ENCODE results near the gene CCND2.
"Not testable (repeated sequence)": the region's sequence is repeated elsewhere in the genome, so short reads cannot be mapped to it uniquely, and the experiment has no call there.

The CCND2 gene

DNA sequence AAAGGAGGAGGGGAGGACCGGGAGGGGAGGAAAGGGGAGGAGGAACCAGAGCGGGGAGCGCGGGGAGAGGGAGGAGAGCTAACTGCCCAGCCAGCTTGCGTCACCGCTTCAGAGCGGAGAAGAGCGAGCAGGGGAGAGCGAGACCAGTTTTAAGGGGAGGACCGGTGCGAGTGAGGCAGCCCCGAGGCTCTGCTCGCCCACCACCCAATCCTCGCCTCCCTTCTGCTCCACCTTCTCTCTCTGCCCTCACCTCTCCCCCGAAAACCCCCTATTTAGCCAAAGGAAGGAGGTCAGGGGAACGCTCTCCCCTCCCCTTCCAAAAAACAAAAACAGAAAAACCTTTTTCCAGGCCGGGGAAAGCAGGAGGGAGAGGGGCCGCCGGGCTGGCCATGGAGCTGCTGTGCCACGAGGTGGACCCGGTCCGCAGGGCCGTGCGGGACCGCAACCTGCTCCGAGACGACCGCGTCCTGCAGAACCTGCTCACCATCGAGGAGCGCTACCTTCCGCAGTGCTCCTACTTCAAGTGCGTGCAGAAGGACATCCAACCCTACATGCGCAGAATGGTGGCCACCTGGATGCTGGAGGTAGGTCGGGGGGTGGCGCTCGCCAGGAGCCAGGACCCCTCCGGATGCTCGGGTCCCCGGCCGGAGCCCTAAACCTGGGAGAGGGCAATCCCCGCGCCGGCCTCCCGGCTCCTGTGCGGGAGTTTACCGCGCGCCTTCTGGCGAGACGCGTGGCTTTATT is at the start of gene CCND2:
Gene CCND2, plus strand, starts transcription at position 111 of the 744 bp plus-strand sequence. Its CDS starts 279 bp downstream, at position 390.
- DNase-seq: peak; percentile 70

DNA sequence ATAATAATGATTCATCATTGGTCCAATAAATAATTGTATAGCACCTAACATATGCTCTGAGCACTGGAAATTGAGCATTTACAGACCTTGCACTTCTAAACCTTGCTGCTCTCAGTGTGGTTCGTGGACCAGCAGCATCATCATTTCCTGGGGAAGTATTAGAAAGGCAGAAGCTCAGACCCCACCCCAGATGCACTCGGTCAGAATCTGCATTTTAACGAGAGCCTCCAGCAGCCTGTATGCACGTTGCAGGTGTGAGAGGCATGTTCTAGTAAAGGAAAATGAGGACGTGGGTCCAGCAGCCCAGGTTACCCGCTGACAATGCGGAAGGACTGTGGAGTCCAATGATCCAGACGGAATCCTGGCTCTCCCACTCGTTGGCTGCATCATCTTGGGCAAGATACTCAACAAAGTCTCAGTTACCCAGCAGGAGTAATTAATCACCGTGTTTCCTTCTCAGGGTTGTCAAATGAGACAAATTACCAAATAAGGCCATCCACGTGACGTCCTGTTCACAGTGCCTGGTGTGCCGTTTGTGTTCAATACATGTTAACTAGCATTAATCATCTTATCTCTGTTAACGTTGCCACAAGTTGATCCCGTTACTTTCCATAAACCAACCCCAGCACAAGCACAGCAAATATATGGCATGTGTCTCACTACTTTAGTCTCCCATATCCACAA is 49.2 kb upstream of the CCND2 start:
- no peak for DNase-seq

DNA sequence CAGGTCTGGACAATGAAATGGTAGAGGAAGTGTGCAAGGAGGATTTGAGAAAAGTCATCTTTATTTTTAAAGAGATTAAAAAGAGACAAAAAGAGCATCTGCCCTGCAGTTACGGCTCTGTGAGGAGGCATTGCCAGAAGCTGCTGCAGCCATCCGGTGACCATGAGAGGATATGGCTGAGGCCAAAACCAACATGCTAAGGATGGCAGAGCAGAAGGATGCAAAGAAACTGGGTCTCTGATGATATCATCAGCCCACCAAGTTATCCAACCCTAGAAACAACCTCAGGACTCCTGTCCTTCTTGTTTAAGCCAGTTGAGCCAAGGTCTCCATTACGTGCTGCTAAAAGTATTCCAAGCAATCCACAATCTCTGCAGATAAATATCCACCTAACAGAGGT is 48.0 kb upstream of the CCND2 start:
- no peak for DNase-seq

DNA sequence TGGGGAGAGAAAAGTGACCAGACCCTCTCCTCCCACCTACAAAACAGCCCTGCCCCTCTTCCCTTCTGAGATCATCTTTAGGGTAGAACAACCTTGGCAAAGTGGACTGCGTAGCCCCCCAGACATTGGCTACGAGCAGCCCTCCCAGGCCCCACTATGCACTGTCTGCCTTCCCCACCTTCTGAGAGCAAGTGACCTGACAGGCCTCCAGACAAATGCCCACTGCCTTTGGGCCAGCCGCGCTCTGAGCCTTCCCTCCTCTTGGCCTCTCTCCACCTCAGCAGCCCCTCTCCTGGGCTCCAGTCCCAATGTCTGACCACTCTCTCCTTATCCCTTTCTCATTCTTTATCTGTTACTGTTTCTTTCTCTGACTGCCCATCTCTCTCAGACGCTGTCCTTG is 46.5 kb upstream of the CCND2 start:
- DNase-seq: no peak

DNA sequence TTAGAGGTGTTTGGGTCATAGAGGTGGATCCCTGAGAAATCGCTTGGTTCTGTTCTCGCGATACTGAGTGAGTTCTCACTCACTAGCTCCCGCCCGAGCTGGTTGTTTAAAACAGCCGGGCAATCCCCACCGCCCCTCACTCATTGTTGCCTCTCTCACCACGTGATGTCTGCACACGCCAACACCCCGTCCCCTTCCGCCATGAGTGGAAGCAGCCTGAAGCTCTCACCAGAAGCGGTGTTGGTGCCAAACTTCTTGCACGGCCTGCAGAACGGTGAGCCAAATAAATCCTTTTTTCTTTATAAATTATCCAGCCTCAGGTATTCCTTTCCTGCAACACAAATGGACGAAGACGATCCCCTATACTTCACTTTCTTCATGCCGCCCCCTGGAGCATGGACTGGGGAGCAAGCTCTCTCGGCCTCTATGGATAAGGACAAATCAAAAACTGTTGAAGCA is 45.4 kb upstream of the CCND2 start:
- DNase-seq: no peak

DNA sequence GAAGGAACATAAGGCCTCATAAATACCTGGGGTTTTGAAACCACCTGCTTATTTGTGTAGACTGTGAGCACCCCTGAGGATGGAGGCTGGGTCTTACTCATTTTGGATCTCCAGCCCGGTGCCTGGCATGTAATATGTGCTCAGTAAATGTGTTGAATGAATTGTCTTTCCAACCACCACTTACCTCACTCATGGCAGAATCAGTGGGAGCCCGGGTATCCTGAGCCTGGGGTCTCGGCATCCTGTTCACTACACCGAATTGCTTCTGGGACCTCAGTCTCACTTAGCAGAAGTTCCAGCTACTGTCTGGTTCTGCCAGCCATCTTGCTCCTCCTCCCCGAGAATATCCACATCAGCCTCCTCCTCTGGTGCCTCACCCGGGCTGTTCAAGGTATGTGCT is 43.0 kb upstream of the CCND2 start:
- no peak for DNase-seq

DNA sequence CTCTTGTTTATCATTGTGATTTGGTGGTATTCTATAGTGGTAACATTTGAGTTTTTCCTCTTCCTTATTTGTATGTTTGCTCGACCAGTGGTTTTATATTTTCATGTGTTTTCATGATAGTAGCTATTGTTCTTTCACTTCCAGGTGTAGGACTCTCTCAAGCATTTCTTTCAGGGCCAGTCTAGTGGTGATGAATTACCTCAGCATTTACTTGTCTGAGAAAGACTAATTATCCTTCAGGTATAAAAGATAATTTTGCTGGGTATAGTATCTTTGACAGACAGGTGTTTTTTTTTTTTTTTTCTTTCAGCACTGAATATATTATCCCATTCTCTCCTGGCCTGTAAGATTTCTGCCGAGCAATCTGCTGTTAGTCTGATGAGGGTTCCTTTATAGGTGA is 35.0 kb upstream of the CCND2 start:
- DNase-seq: no peak

DNA sequence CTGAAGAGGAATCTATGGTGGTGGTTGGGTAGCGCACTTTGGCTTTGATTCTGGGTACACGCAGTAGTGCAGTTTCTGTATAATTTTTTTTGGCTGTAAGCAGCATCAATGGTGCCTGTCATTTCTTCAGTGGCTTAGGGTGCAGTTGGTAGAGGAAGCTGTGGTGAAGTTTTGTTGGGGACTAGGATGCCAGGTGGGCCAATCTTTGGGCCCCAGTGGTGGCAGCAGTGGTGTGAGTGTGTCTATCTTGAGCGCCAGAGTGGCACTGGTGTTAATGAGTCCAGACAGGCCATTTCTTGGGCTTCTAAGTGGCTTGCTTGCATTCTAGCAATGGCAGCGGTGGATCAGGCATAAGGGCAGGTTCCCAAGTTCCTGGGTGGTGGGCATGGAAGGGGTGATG is 33.8 kb upstream of the CCND2 start:
- no peak for DNase-seq

DNA sequence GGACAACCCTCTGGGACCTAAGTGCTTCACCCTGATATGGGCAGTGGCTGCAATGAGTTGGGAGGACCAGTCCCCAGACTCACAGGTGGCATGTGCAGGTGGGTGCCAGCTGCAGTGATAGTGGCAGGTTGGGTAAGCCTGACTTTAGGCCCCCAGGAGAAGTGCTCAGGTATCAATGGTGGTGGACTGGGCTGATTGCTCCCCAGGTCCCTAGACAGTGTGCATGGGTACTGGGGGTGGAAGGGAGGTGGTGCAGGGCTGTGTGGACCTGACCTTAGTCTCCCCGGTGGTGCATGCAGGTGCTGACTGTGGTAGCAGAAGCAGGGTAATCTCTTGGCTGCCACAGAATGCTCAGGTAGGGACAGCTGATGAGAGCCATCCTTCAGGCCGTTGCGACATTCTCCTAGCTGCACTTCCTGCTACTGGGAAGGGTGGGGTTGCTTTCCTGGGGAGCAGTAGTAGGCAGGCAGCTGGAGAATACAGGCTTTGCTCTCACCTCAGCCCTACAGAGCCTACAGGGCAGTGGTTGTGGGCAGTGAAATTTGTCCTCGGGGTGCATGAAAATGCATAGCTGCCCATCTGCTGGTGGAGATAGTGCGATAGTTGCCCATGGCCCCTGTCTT is 33.3 kb upstream of the CCND2 start:
- no peak for DNase-seq

DNA sequence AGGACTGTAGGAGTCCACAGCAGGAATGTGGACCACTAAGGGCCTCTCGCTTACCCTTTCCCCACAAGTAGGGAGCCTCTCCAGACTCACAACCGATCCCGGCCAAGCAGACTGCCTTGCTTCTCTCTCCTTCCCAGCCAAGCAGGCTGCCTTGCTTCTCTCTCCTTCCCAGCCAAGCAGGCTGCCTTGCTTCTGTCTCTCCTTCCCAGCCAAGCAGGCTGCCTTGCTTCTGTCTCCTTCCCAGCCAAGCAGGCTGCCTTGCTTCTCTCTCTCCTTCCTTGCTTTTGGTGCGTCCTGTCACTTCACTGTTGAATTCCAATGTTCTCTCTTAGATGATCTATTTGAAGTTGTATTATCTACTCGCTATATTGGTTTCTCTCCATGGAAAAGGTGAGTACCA is 32.6 kb upstream of the CCND2 start:
- no peak for DNase-seq

DNA sequence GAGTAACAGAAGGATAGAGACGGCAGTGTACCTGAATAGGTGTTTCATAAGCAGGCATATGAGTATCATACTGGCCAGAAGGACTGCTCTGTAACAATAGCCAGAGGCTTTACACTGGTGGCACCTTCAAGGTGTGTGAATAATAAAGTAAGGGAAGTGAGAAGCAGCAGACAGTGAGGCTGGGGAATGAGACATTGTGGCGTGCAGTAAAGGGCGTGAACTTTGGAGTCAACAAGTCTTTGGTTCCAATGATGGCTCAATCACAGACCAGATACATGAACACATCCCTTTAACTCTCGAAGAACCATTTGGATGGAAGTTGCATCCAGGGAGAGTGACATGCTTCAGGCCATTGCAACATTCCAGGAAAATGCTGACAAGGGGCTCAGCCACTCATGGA is 32.0 kb upstream of the CCND2 start:
- no peak for DNase-seq

DNA sequence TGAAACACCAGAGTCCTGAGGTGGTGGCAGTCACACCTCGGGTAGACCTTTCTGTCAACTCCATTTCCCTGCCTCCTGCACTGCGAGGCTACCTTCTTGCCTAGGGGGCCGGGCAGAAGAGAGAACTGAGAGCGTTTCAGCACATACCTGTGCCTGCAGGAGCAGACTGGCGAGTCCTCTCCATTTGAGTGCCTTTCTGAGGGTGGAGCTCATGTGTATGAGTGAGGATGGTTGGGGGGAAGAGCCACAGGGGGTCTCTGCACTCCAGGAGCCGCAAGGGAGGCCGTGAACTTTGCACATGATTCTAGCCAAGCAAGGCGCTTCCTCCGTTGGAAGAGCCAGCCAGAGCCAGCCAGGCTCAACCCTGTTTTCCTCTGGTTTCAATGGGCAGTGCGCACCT is 31.0 kb upstream of the CCND2 start:
- no peak for DNase-seq

DNA sequence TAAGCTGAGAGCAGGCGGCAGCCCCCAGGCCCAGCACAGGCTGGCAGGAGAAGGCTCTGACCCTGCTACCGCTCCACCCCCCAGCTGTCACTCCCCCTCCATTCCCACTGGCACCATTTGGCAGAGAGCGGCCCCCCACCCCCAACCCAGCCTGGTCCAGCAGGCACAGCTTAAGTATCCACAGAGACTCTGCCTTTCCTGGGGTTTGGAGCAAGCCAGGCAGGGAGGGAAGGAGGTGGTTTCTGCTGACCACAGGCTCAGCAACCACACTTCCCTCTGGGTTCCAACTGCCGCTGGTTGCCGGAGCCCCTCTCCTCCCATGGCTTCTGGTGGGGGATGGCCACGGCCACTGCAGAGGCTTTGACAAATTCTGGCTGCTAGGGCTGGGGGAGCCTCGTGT is 30.5 kb upstream of the CCND2 start:
- DNase-seq: no peak

DNA sequence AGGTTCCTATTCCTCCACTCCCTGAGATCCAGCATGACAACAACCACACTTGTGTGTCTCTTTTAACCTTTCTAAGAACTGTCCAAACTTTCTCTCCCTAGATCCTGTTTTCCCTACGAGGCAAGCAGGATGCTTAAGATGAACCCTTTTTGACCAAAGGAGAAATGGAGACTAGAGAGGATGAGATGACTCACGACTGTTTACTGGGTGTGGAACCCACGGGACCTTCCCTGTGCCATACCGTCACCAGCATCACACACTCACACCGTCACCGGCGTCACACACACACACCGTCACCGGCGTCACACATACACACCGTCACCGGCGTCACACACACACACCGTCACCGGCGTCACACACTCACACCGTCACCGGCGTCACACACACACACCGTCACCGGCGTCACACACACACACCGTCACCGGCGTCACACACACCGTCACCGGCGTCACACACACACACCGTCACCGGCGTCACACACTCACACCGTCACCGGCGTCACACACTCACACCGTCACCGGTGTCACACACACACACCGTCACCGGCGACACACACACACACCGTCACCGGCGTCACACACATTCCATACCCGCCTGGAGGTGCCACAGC is 30.0 kb upstream of the CCND2 start:
- not testable (repeated sequence) for DNase-seq

DNA sequence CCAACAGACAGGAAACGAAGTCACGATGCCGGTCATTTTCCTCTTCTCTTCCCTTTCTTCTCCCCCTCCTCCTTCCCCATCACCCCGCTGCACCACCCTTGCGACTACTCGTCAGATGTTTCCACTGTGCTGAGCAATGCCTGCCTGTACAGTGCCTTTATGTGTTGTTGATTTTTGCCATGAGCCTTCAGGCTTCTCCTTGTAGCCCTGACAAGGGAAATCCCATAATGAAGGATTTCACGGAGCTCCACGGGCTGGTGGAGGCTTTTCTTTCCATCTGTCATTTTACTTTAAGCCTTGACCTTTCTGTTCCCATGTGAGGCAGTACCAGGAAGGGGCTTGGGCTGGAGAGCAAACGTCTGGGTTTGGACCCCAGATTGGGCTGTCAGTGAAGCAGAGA is 28.7 kb upstream of the CCND2 start:
- no peak for DNase-seq

DNA sequence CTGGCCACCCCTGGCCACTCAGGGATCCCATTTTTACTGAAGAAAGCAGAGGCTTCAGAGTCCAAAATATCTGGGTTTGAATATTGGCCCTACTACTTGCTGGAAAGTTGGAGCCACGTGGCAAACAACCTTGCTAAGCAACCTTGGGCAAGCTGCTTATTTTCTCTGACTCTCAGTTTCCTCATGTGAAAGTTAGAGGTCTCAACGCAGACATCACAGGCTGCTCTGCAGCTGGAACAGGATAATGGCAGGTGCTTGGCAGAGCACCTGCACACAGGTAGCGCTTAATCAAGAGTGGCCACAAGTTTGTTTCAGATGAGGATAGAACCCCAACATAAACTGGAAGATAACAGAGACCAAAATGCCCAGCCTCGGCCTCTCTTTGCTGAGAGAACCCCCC is 28.1 kb upstream of the CCND2 start:
- DNase-seq: no peak

DNA sequence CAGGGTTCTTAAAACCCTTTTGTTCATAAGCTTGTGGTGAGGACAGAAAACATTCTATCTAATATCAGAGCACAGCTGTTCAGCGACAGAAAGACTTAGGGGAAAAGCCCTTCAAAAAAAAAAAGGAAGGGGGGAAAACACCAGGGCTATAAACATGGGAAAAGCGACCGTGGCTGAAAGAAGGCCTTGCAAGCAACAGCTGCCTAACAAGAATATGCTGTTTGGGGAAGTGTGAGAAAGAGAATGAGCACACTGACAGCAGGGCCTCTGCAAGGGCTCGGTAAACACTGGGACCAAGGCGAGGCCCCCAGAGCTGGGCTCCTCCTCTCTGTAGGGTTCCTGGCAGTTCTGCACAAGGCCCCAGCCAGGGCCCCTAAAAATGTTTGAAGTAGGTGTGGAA is 27.4 kb upstream of the CCND2 start:
- no peak for DNase-seq

DNA sequence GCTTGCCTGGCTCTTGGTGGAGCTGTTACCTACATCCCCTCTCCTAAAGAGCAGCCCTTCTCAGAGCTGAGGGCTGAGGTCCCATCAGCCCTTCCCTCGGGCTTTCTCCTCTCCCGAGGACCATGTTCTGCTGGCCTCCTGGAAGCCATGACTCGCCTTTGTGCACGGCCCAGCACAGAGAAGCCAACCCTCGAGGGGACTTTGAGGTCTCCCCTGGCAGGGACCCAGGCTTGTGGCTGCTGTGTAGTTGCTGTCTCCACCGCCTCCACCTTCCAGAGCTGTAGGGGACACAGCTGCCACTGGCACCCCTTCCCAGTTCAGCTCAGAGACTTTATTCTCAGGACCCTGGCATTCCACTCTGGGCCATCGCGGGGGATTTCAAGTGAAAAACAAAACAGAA is 22.9 kb upstream of the CCND2 start:
- no peak for DNase-seq

DNA sequence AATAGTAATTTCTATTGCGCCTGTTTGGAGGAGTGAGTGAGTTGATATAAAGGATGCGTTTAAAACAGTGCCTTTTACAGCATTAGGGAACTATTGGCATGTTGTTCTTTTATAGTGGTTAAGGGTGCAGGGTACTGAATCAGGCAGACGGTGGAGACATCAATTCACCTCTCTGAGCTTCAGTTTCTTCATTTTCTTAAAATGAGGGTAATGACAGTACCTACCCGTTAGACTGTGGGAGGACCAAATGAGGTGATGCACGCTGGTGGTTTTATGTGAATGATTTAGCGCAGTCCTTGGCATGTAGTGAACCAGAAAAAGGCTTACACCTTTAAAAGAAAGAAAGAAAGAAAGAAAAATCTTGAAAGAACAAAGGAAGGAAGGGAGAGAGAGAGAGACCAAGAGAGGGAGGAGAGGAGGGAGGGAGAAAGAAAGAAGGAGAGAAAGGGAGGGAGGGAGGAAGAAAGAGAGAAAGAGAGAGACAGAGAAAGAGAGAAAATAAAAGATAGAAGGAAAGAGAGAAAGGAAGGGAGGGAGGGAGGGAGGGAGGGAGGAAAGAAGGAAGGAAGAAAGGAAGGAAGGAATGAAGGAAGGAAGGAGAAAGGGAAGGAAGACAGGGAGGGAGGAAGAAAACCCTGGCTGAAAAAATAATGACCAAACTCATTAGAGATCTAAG is 22.2 kb upstream of the CCND2 start:
- peak; percentile 48 for DNase-seq

DNA sequence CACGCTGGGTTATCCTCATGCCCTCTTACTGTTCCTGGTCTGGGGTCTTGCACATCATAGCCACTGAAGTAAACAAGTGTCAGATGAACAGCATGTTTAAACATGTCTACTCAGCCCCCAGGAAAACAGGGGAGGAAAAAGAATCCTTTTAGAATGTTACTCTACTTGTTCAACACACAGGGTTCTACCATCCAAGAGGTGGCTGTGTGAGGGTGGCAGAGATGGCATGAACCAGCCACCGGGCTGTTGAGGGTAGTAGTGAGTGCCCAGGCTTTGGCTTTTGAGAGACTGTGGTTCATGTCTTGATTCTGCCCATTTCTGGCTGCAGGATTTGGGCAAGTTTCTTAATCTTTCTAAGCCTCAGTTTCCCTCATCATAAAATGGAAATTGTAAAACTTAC is 21.6 kb upstream of the CCND2 start:
- DNase-seq: no peak

DNA sequence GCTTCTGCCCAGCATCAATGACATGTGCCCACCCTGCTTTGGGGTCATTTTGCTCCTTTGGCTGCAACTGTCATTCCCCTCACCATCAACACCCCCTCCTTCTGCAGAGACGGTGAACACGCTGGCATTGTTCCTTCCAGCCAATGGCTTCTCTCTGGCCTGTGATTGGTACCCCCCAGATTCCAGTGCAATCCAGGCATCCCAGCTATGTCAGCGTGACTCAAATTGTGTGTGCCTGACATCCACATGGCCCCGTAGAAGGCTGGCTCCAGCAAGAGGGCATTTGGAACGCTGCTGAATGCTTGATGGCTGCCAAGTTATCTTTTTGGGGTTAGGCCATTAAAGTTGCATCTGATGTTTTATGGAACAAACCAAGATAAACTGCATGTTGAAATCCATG is 21.0 kb upstream of the CCND2 start:
- DNase-seq: no peak

DNA sequence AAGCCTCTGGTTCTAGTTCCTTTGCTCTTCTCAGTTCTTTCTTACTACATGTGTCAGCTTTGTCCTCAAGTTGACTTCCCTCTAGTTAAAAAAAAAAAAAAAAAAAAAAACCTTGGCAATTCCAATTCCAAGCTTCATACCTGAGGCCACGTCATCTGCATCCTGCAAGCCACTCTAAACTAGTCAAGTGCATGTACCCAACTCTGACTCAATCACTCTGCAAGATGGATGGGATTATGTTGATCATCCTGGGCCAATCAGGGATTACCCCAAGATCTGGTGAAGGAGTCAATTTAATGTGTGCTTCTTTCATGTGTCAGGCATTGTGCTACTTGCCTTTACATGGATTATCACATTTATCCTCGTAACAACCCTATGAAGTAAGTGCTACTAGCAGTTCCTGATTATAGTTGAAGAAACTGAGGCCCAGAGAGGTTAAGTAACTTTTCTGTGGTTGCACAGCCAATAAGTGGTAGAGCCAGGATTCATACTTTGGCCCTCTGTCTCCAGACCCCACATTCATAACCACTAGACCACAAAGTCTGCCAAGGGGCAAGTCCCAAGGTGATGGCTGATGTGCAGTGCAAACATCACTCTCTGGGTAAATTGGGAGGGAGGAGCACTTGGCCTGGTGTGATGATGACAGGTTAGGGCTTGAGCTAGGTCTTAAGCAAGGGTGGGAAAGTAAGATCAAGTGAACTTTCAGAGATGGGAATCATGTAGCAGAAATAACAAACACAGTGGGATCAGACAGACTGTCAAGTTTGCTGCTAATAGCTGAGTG is 17.3 kb upstream of the CCND2 start:
- no peak for DNase-seq
